HG03175 (cell line): Measurements from ENCODE around the gene SLC6A9.

Experiments used
- ATAC-seq: cut with Tn5 transposase; IDR thresholded peaks from one replicate; pipeline ENCODE4 v1.9.1; 2021; ENCODE audit warnings: mild to moderate bottlenecking, moderate library complexity; ENCODE audit not compliant: unreplicated experiment

The SLC6A9 gene

DNA sequence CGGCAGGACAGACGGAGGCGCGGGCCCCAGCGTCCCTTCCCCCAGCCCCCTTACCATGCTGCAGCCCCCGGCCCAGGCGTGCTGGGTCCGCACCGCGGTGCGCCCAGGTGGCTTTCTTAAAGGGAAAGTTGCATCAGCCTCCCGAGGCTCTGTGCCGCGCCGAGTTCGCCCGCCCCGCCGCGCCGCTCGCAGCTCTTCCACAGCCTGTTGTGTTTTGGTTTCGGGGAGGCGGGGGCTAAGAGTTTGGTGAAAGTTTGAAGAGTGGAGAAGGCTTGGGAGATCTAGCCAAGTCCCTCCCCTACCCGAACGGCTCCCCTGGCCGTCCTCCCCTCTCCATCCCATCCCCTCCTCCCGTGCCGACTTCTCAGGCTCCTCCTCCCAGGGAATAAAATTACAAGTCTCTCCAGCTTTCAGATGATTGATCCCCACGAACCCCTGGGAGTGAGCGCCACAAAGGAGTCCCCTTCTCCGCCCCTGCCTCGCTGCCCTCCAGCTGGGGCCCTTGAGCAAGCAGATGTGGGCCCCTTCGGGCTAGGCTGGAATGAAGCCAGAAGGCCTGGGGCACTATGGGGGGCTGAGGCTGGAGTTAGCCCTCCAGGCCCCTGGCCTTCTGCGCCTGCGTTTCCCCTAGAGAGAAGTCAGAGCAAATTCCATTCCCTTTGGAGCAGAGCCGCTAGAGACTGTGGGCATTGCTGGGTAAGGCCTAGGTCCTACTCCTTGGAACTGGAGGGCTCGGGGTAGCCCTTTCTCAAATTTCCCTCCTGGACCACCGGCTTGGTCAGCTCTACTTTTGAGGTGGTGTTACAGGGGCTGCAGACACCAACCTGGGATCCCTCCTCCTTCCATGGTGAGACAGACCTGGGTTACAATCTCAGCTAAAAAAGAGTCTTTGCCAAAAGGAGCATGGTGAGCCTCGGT lies at the start of gene SLC6A9:
Gene SLC6A9 (minus strand): TSS at position 211 of the 918 bp plus-strand sequence. CDS start 7,185 bp downstream, outside the sequence.
- ATAC-seq: no peak

DNA sequence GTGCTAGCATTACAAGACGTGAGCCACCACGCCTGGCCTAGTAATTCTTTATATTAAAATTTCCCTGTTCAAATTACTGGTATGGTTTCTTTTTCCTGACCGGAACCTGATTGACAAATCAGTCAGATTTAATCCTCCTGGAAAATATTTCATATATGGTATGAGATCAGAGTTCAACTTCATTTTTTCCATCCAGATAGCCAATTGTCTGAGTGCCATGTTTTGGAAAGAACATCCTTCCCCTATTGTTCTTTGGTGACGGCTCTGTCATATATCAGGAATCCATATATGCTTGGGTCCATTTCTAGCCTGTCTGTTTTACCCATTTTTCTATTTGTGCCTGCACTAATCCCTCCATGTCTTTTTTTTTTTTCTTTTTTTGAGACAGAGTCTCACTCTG lies 48.3 kb upstream of the SLC6A9 start:
- ATAC-seq: no peak

GRCh38 chr1:44078104-44078503 lies 46.8 kb upstream of the SLC6A9 start:
- ATAC-seq: no peak

GRCh38 chr1:44077421-44077820 lies 46.2 kb upstream of the SLC6A9 start:
- ATAC-seq: no peak

GRCh38 chr1:44076066-44076465 lies 44.8 kb upstream of the SLC6A9 start:
- ATAC-seq: no peak

- ATAC-seq: no peak
Measured at GRCh38 chr1:44074415-44074814, 43.2 kb upstream of the SLC6A9 start.

DNA sequence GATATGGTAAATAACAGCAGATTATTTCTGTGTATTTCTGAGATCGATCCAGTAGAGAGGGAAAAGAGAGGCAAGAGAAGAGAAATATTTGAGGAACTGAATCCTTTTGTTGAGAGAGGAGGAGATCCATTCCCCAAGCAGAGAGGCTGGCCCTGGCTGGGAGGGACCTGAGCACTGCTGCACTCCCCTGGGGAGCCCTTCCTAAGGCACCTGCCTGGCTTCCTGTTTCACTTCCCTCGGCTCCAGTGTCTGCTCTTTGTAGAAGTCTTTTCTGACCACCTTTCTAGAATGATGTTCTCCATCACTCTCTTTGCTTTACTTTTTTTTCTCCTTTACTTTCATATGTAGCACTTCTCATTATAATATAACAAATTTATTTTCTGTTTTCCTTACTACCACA lies 42.3 kb upstream of the SLC6A9 start:
- ATAC-seq: no peak

- no peak for ATAC-seq
Measured at GRCh38 chr1:44072821-44073220, 41.6 kb upstream of the SLC6A9 start.

- ATAC-seq: no peak
Measured at GRCh38 chr1:44072204-44072603, 40.9 kb upstream of the SLC6A9 start.

GRCh38 chr1:44071461-44071860 lies 40.2 kb upstream of the SLC6A9 start:
- ATAC-seq: no peak

DNA sequence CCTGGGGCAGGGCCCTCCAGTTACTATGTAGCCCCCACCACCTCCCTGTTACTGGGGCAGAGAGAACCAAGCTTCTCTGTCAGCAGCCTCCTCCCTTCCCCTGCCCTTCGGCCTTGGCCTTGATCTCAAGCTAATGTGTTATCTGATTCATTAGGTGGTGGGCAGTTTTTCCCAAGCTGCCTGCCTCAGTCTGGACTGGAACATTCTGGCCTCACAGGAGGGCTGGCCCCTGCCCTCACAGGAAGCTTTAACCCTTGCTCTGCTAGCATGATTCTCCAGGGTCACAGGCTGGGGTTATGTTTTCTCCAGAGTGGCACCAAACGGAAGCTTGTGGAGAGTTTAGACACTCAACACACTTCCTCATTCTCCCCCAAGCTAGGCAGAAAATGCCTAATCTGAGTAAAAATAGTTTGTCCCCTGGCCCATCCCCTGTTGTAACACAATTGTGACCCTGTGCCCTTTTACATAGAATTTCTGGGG lies 37.2 kb upstream of the SLC6A9 start:
- ATAC-seq: no peak

- ATAC-seq: no peak
Measured at GRCh38 chr1:44067266-44068250, 36.3 kb upstream of the SLC6A9 start.

DNA sequence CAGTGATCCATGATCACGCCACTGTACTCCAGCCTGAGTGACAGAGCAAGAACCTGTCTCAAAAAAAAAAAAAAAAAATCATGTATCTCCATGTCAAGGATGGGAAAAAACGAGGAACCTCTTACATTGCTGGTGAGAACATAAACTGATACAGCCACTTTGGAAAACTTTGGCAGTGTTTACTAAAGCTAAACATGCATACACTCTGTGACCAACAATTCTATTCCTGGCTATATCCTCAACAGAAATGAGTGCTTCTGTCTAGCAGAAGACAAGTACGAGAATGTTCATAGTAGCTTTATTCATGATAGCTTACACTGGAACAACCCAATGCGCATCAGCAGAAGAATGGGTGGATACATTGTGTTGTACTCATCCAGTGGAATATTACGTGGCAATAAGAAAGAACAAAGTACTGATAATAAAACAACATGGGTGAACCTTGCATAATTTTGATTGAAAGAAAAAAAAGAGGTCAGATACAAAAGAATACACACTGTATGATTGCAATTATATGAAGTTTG lies 31.5 kb upstream of the SLC6A9 start:
- no peak for ATAC-seq

DNA sequence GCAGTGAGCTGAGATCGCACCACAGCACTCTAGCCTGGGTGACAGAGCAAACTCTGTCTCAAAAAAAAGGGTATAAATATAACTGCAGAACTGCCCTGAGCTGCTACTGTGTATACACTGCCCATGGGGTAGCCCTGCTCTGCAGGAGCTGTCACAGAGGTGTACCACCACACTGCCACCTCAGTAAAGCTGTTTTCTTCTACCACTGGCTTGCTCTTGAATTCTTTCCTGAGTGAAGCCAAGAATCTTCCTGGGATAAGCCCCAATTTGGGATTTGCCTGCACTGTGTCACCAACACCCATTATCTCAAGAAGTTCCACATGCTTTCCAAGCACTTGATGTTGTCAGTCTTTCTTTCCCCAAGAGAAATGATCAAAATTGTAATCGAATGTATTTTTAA lies 30.6 kb upstream of the SLC6A9 start:
- ATAC-seq: no peak

GRCh38 chr1:44060830-44061267 lies 29.6 kb upstream of the SLC6A9 start:
- no peak for ATAC-seq

GRCh38 chr1:44059664-44060355 lies 28.5 kb upstream of the SLC6A9 start:
- no peak for ATAC-seq

- ATAC-seq: no peak
Measured at GRCh38 chr1:44059212-44059611, 27.9 kb upstream of the SLC6A9 start.

GRCh38 chr1:44057293-44057692 lies 26.0 kb upstream of the SLC6A9 start:
- no peak for ATAC-seq

DNA sequence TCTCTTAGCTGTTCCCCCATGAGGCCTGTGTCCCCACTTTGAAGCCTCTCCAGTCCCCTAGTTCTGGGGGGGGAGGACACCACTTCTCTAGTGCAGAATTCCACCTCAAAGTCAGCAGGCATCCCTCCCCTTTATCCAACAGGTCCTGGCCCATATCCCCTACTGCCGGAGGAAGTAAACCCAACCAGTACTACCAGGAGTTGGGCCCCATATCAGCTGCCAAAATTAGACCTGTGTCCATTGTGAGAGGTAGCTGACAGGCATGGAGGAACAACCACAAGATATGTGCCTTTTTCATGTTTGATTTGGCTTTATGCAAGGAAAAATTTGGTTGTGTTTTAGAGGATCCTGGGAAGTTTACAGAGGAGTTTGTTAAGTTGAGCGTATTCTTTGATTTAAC lies 22.1 kb upstream of the SLC6A9 start:
- ATAC-seq: no peak

GRCh38 chr1:44050261-44050660 lies 19.0 kb upstream of the SLC6A9 start:
- ATAC-seq: no peak
